Vagina (tissue), 2 donors: ENCODE data around the gene GPHB5. TPM values are rescaled to one million over a fixed set of nuclear protein-coding genes. Genes with fewer than 3 reads are reported as not detected.

Experiments used
- DNase-seq, 2 donors: peaks; one replicate each; pipeline ENCODE4 v3.0.0-alpha.2; 2017; ENCODE audit errors: extremely low spot score in 2 of 2
- H3K27ac ChIP-seq: fragments of 200-600 bp; sonication (generic); one replicate; pipeline ENCODE4 v1.5.1; 2019
- H3K27me3 ChIP-seq: fragments of 200-600 bp; sonication (generic); one replicate; pipeline ENCODE4 v1.5.1; 2019
- H3K36me3 ChIP-seq, 2 donors: fragments of 200-600 bp; sonication (generic); one replicate each; pipeline ENCODE4 v1.5.1; 2017 to 2019
- H3K4me1 ChIP-seq: fragments of 200-600 bp; sonication (generic); one replicate; pipeline ENCODE4 v1.5.1; 2019
- H3K4me3 ChIP-seq, 2 donors: fragments of 200-600 bp; sonication (generic); 1 replicate in 1 of 2; 2 replicates in 1 of 2; pipeline ENCODE4 v1.5.1; 2016 to 2019
- H3K9me3 ChIP-seq: fragments of 200-600 bp; sonication (generic); one replicate; pipeline ENCODE4 v1.5.1; 2019
- POLR2A ChIP-seq, 2 donors: fragments of 450-650 bp; IDR thresholded peaks; one replicate each; pipeline ENCODE4 v1.6.1; 2017; ENCODE audit warnings: antibody characterized with exemption in 2 of 2, mild to moderate bottlenecking in 2 of 2, moderate library complexity in 2 of 2
- POLR2AphosphoS5 ChIP-seq, 2 donors: sonication (generic); formaldehyde crosslinking; IDR thresholded peaks; one replicate each; pipeline ENCODE4 v1.9.0; 2017; ENCODE audit warnings: antibody characterized with exemption in 2 of 2, mild to moderate bottlenecking in 2 of 2, low read depth in 1 of 2; ENCODE audit not compliant: insufficient read depth in 1 of 2
- intact Hi-C: fragments of 100-400 bp; cut with DNase I; formaldehyde crosslinking; loops from one replicate; pipeline ENCODE4 v1.15.1; 2023
- total RNA-seq: library from RNA; depleted of rRNA; stranded (reverse); fragments of >200 nt; gene quantifications from one replicate; pipeline ENCODE4 v1.2.3, GENCODE V29; 2016
- TF ChIP-seq, protein P1 (sequence below), 3 experiments: fragments of 450-650 bp in 2 of 3; fragments of 200-600 bp in 1 of 3; sonication (generic) in 1 of 3; IDR thresholded peaks; one replicate each; pipeline ENCODE4 v1.5.1; 2017 to 2019; ENCODE audit warnings: antibody characterized with exemption in 3 of 3, mild to moderate bottlenecking in 2 of 3, moderate library complexity in 2 of 3

Gene GPHB5
- total RNA-seq, 1 donor from 2014 or later, result not detected

DNA sequence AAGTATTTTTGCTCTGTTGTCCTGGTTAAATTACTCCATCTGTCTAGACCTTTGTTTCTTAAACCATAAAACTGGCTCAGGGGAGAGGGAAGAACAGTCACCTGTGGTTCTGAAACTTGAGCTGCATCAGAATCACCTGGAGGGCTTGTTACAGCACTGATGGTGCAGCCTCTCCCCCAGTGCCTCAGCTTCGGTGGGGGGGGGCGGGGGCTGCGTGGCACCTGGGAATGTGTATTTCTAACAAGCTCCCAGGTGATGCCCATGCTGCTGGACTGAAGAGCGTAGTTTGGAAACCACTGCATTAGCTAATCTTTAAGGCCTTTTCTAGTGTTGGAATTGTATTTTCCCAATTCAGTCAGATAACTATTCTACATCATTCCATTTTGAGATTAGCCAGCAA lies 42.7 kb downstream of the GPHB5 start:
- no peak overlapping the region for H3K27ac ChIP-seq

DNA sequence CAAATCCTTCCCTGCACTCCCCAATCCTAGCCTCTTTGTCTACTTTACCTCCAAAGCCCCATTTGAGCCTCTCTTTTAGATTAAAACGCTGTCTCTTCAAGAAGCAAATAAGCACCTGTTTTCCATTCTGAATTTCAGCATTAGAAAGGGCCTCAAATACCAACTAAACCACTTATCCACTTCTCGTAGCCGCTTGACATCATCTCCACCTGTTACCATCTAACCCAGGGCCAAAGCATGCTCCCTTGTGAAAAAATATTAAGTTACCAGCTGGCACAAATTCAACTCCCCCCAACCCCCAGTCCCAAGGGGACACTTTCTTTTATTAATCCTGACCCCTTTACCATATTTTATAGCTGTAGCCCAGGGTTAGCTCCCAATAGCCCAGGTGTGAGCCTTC lies 43.1 kb downstream of the GPHB5 start:
- no peaks in the 10 kb centered on the region for H3K9me3 ChIP-seq
- H3K27me3 ChIP-seq, result no peaks in the 10 kb centered on the region
- DNase-seq, result no peak

More for the DNA sequence above, 42.7 kb downstream of the GPHB5 start:
- intact Hi-C loops, result loop anchor here (5.0 kb wide), 1 partner anchor 99 kb away; no protein-coding TSS in a partner anchor
- no peaks in the 10 kb centered on the region for H3K36me3 ChIP-seq
- no peak for TF ChIP-seq POLR2A (IDR thresholded peaks at IDR 0.05)
- TF ChIP-seq POLR2AphosphoS5 (IDR thresholded peaks at IDR 0.05; ENCODE audit: insufficient read depth in 1 of 2, low read depth in 1 of 2), result no peak
- TF ChIP-seq, protein P1, sequence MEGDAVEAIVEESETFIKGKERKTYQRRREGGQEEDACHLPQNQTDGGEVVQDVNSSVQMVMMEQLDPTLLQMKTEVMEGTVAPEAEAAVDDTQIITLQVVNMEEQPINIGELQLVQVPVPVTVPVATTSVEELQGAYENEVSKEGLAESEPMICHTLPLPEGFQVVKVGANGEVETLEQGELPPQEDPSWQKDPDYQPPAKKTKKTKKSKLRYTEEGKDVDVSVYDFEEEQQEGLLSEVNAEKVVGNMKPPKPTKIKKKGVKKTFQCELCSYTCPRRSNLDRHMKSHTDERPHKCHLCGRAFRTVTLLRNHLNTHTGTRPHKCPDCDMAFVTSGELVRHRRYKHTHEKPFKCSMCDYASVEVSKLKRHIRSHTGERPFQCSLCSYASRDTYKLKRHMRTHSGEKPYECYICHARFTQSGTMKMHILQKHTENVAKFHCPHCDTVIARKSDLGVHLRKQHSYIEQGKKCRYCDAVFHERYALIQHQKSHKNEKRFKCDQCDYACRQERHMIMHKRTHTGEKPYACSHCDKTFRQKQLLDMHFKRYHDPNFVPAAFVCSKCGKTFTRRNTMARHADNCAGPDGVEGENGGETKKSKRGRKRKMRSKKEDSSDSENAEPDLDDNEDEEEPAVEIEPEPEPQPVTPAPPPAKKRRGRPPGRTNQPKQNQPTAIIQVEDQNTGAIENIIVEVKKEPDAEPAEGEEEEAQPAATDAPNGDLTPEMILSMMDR (IDR thresholded peaks at IDR 0.05), result no peak
- no peak overlapping the region for H3K4me3 ChIP-seq
- H3K27me3 ChIP-seq, result no peaks in the 10 kb centered on the region
- peaks cover 21% of the 10 kb centered on the region for H3K4me1 ChIP-seq
- H3K9me3 ChIP-seq, result no peaks in the 10 kb centered on the region
- no peak for DNase-seq

DNA sequence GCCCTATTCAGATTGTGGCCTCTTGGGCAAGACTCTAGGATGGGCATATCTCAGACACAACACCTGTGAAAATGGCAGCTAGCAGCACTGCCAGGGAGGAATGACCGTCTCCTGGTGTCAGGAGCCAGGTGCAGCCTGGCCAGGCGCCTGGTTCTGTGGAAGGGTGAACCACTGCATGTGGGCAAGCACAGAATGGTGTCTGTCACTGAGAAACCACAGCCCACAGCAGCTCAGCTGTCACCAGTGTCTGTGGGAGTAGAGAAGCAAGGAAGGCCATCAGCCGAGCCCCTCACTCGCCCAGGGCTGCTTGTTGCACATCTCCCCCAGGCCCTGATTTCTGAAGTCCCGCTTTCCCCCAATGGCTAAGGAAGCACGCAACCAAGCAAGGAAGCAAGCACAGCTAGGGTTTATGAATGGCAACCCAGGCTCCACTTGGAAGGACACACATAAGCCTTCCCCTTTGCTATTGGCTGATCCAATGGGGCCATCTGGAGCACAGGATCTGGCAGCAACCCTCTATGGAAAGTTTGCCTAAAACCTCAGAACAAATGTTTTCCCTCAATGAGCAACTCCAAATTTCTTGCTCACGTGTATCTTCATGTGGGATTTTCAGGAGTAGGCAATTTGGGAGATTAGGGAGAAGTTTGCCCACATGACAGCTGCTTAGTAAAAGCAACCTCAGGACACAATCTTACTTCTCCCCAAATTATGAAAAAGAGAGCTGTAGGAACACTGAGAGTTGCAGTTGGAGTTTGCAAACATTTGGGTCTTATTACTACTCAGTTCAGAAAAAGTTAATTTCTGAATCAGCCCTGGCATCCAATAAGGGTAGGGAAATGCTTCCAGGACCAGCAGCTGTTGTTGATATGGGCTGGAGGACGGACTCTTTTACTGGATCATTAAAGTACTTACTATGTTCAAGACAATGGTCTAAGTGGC lies 44.7 kb downstream of the GPHB5 start:
- H3K27ac ChIP-seq, result peak overlapping the region; percentile 64
- no peak for DNase-seq
- no peak overlapping the region for H3K4me3 ChIP-seq
- no peaks in the 10 kb centered on the region for H3K27me3 ChIP-seq
- H3K9me3 ChIP-seq, result no peaks in the 10 kb centered on the region
- no peaks in the 10 kb centered on the region for H3K36me3 ChIP-seq
- no peak for TF ChIP-seq POLR2AphosphoS5 (IDR thresholded peaks at IDR 0.05; ENCODE audit: insufficient read depth in 1 of 2, low read depth in 1 of 2)
- TF ChIP-seq, protein P1 (IDR thresholded peaks at IDR 0.05), result no peak
- no peak for TF ChIP-seq POLR2A (IDR thresholded peaks at IDR 0.05)
- intact Hi-C loops, result no loop called here
- peaks cover 21% of the 10 kb centered on the region for H3K4me1 ChIP-seq

More for the DNA sequence above, 43.1 kb downstream of the GPHB5 start:
- intact Hi-C loops, result loop anchor here (5.0 kb wide), 1 partner anchor 98 kb away; no protein-coding TSS in a partner anchor
- TF ChIP-seq POLR2AphosphoS5 (IDR thresholded peaks at IDR 0.05; ENCODE audit: insufficient read depth in 1 of 2, low read depth in 1 of 2) (no peak), POLR2A (IDR thresholded peaks at IDR 0.05) (no peak)
- TF ChIP-seq, protein P1 (IDR thresholded peaks at IDR 0.05), result no peak
- Histone ChIP-seq H3K4me3 (no peak overlapping the region), H3K36me3 (no peaks in the 10 kb centered on the region), H3K4me1 (peaks cover 21% of the 10 kb centered on the region), H3K27ac (no peak overlapping the region)

DNA sequence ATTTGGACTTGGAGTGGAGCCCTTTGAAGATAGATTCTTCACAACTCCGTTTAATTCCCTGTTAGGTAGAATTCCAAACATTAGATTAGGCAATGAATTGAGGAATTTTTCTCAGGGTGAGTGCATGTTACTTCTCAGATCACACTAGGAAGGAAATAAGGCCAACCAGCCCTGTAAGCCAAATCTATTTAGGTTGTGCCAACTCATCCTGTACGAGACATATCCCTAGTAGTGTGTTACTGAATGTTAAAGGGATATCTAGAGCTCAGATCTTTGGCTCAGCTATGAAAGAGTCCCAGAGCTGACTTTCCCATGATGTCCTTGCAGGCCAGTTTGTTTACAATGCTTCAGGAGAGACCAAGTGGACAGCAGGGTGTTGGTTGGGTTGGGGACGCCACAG lies 45.6 kb downstream of the GPHB5 start:
- intact Hi-C loops, result no loop called here
- no peaks in the 10 kb centered on the region for H3K9me3 ChIP-seq
- H3K27me3 ChIP-seq, result no peaks in the 10 kb centered on the region
- peak overlapping the region; percentile 64 for H3K27ac ChIP-seq
- H3K4me3 ChIP-seq, result no peak overlapping the region
- peaks cover 21% of the 10 kb centered on the region for H3K4me1 ChIP-seq
- no peak for TF ChIP-seq POLR2A (IDR thresholded peaks at IDR 0.05)
- TF ChIP-seq POLR2AphosphoS5 (IDR thresholded peaks at IDR 0.05; ENCODE audit: insufficient read depth in 1 of 2, low read depth in 1 of 2), result no peak
- TF ChIP-seq, protein P1 (IDR thresholded peaks at IDR 0.05), result no peak
- no peaks in the 10 kb centered on the region for H3K36me3 ChIP-seq
- no peak for DNase-seq
